GM12865 (cell line): ENCODE measurements around the gene HSPA12B.

Experiments used
- DNase-seq: peaks from one replicate; pipeline ENCODE4 v3.0.0; 2010; ENCODE audit warnings: low read depth
- H3K4me3 ChIP-seq: 2 replicates; pipeline ENCODE4 v1.5.1; 2011; ENCODE audit warnings: mild to moderate bottlenecking, low read depth, low read length, control low read depth
- TF ChIP-seq, protein P1 (sequence below): IDR thresholded peaks from 2 replicates; pipeline ENCODE4 v1.5.1; 2011; ENCODE audit warnings: low read length, control low read depth, low read depth, inconsistent platforms; ENCODE audit not compliant: insufficient read depth; ENCODE audit errors: missing control alignments

Gene HSPA12B

DNA sequence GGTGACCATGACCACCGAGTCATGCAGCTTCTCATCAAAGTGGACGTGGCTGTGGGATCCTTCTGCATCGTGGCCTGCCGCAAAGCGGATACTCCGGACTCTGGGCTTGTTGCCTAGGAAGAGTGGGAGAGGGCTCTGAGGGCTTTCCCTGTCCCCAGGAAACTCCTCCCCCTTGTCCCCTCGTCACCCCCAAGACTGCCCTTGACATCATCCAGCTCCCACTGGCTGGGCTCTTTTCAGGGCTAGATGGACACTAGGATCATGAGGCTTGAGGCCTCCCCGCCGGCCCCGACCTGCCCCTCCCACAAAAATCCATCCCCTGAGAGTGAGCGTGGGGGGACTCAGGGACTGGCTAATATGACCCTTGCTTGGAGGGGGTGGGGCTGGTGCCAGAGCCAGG lies 26.1 kb downstream of the HSPA12B start:
- TF ChIP-seq, protein P1, sequence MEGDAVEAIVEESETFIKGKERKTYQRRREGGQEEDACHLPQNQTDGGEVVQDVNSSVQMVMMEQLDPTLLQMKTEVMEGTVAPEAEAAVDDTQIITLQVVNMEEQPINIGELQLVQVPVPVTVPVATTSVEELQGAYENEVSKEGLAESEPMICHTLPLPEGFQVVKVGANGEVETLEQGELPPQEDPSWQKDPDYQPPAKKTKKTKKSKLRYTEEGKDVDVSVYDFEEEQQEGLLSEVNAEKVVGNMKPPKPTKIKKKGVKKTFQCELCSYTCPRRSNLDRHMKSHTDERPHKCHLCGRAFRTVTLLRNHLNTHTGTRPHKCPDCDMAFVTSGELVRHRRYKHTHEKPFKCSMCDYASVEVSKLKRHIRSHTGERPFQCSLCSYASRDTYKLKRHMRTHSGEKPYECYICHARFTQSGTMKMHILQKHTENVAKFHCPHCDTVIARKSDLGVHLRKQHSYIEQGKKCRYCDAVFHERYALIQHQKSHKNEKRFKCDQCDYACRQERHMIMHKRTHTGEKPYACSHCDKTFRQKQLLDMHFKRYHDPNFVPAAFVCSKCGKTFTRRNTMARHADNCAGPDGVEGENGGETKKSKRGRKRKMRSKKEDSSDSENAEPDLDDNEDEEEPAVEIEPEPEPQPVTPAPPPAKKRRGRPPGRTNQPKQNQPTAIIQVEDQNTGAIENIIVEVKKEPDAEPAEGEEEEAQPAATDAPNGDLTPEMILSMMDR, result no peak
- no peak for DNase-seq
- H3K4me3 ChIP-seq, result no peak overlapping the region

DNA sequence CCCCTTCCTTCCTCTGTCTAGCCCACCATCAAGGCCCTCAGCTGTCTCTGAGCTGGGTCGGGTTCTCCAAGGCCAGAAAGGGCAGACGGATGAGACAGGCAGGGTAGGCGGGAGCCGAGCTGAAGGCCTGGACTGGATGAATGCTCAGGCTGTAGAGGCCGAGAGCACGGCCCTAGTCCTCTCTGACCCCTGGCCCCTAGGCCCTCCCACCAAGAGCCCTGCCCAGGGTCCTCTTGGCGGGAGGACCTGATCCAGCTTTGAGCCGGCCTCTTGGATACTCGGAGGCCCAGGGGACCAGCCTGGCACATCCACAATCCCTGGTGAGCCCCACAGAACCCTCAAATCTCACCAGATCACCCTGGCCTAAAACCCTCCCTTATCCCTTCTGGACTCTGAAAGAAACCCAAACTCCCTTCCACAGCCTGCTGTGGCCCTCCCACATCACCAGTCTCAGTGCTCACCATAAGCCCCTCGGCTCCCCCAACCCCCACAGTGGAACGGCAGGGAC lies 26.9 kb downstream of the HSPA12B start:
- TF ChIP-seq, protein P1, result no peak
- DNase-seq, result no peak
- H3K4me3 ChIP-seq, result no peak overlapping the region

DNA sequence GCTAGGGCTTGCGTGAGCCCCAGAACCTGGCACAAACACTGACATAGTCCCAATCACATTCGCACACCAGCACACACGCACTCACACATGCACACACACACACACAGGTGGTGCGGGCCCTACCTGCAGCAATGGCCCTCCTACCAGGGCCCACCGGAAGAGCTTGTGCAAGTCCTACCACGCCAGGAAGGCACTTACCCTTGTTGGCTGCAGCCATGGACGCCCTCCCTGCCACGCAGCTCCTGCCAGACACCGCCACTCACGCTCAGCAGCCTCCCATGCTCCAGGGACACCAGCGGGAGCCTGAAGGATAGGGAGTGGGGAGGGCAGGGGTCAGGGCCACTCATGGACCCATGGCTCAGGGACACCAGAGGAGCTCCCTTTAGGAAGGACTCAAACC lies 27.4 kb downstream of the HSPA12B start:
- TF ChIP-seq, protein P1, result no peak
- H3K4me3 ChIP-seq, result no peak overlapping the region
- DNase-seq, result no peak

DNA sequence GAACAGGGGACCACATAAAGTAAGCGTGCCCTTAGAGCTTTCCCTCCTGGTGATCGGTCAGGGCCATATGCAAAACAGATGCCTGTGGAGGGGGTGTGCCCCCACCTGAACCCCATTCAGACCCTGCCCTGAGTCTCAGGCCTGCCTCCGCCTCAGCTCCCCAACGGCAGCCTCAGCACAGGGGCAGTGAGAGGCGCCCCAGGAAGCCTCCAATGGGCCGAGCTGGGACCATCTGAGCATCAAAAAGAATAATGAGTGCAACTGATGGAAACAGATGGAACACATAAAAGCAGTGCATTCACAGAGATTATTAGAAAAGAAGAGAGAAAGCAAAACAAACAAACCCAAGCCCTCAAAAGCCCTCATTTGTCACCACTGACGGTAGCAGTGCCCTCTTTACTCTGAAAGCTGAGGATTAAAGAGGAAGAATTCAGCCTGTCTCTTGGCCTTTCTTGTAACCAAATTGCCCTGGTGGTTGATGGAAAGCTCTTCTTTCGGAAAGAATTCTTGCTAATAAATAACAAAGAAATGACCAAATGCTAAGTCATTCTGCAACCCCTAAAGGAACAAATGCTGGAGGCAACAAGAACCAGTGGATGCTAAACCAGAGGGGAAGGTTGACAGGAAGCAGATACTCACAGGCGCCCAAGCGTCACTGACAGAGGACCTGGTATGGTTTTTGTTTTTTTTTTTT lies 28.3 kb downstream of the HSPA12B start:
- no peak for DNase-seq
- TF ChIP-seq, protein P1, result no peak
- no peak overlapping the region for H3K4me3 ChIP-seq

DNA sequence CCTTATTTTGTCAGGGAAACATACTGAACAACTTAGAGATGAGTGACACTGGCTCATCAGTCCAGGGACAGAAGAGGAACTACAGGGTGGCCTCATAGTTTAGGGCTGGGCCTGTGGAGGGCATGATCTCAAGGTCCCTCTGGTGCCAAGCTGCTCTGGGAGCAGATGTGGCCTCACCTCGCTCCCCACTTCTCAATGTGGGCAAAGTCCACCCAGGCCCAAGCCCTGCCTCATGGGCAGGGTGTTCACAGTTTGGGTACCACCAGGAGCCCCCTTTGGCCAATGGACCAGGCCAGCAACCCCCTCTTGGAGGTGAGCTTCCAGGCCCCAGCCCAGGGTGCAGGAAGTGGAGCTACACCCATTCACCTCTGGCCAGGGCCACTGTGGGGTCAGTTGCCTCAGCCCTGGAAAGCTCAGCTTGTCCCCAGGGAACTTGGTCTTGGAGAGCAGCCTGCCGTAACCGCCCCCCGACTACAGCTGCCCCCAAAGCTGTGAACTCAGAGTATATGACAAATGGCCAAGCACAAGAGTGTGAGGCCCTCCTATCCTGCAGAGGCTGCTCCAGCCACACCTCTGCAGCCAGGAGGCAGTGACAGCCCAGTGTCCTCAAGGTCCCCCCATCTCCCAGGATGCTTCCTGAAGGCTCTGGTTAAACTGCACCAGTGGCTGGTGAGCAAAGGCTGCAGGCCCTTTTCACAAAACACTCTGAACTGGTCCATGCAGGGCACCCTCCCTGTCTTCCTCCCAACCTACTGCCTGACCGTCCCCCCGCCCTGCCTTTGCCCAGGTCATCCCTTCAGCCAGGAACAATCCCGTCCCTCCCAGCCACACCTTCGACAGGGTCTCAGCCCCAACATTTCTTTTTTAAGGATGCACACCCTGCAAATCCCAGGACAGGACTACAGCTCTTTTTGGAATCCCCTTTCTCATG lies 31.5 kb downstream of the HSPA12B start:
- TF ChIP-seq, protein P1, result no peak
- no peak overlapping the region for H3K4me3 ChIP-seq
- DNase-seq, result no peak

DNA sequence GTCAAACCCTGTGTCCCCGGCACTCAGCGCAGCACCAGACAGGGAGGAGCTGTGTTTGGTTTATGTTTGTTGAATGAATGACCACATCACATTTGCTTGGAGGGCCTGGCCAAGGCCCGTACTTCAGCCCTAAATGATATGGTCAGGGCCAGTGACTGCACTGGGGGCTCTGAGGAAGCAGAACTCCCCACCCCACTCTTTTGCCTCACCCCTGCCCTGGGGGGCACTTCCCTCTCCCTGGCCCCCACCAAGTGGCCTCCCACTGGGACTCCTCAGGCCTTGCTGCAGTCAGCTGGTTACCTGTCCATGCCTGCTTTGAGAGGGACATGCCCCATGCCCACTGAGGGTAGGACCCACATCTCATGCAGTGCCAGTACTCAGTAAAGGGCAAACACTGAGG lies 32.2 kb downstream of the HSPA12B start:
- no peak overlapping the region for H3K4me3 ChIP-seq
- no peak for DNase-seq
- TF ChIP-seq, protein P1, result no peak
